OCI-LY3 (cell line): ENCODE data around the gene DUOX2.

Source experiments
- EZH2phosphoT487 ChIP-seq: fragments of 200-600 bp; shearing (Covaris generic); IDR thresholded peaks from 2 replicates; pipeline ENCODE4 v1.6.1; 2018; ENCODE audit warnings: antibody characterized with exemption, mixed run types, low read depth
- TF ChIP-seq, protein P1 (sequence below): fragments of 200-600, 300-600 bp; sonication (generic); IDR thresholded peaks from 2 replicates; pipeline ENCODE4 v1.5.1; 2014; ENCODE audit warnings: antibody characterized with exemption, low read length, low read depth

DNA sequence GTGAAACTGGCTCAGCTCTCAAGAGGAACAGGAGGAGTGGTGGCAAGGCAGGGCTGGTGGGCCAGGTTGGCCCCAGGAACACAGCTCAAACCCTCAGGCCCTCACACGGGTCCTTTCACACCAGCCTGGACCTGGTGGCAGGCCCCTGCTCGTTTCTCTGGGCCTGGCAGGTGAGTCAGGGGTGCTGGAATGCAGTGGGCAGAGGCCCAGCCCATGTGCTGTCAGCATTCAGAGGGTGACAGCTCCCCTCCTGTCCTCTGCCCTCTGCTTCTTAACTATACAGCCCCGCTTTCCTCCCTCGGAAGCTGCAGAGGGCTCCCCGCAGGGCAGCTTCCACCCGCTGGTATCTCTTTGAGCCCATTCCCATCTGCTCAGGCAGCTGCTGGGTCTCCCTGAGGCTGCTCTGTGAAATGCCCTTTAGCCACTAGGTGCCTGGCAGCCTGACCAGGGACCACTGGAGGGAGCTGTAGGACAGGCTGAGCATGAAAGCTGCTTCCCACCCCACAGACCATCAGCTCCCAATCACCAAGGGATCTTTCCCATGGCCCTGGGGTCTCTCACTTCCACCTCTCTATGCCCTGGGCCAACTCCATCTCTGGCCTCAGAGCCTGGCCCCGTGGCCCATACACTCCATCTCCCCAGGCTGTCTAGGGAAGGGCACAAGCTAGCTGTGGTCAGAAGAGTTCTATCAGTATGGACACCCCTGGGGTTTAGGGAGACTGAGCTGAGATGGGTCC lies 49.0 kb upstream of the DUOX2 start:
- TF ChIP-seq, protein P1, sequence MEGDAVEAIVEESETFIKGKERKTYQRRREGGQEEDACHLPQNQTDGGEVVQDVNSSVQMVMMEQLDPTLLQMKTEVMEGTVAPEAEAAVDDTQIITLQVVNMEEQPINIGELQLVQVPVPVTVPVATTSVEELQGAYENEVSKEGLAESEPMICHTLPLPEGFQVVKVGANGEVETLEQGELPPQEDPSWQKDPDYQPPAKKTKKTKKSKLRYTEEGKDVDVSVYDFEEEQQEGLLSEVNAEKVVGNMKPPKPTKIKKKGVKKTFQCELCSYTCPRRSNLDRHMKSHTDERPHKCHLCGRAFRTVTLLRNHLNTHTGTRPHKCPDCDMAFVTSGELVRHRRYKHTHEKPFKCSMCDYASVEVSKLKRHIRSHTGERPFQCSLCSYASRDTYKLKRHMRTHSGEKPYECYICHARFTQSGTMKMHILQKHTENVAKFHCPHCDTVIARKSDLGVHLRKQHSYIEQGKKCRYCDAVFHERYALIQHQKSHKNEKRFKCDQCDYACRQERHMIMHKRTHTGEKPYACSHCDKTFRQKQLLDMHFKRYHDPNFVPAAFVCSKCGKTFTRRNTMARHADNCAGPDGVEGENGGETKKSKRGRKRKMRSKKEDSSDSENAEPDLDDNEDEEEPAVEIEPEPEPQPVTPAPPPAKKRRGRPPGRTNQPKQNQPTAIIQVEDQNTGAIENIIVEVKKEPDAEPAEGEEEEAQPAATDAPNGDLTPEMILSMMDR, result peak; percentile 89
- TF ChIP-seq EZH2phosphoT487, result no peak
